B cell (primary cell): ENCODE data around the gene SIGMAR1. TPM values are rescaled to one million over a fixed set of nuclear protein-coding genes. Genes with fewer than 3 reads are reported as not detected.
A peak's percentile ranks its signal among the peaks of the same experiment; 100 is the strongest.

ENCODE experiments used
- ATAC-seq: fragments of 200-7000 bp; cut with Tn5 transposase; one replicate; pipeline ENCODE4 v1.10.0; 2021; ENCODE audit warnings: low read depth, mild to moderate bottlenecking, moderate number of reproducible peaks, moderate library complexity
- CTCF ChIA-PET: fragments of 350-600 bp; sonication (Branson Sonifier 250); formaldehyde crosslinking; loops from one replicate; lab custom pipeline; 2021; ENCODE audit warnings: antibody characterized with exemption, inconsistent platforms; lab: Charles Lee
- POLR2A ChIA-PET: fragments of 350-600 bp; sonication (Branson Sonifier 250); formaldehyde crosslinking; loops from one replicate; lab custom pipeline; 2021; ENCODE audit warnings: antibody characterized with exemption; lab: Charles Lee
- DNase-seq: peaks from one replicate; pipeline ENCODE4 v3.0.0; 2013
- H2AFZ ChIP-seq: 2 replicates; pipeline ENCODE4 v1.6.1; 2012; ENCODE audit warnings: mild to moderate bottlenecking, low read depth, low read length; ENCODE audit not compliant: insufficient read depth, poor library complexity, severe bottlenecking
- H3K27ac ChIP-seq, 2 donors: 1 replicate in 1 of 2; 2 replicates in 1 of 2; pipeline ENCODE4 v1.5.1; 2012 to 2013; ENCODE audit warnings: low read length in 2 of 2, mild to moderate bottlenecking in 2 of 2, moderate library complexity in 1 of 2
- H3K27me3 ChIP-seq, 4 experiments: fragments of 200-600 bp in 1 of 4; sonication (generic) in 1 of 4; replicated peaks in 1 of 4; 1 replicate in 2 of 4; 2 replicates in 2 of 4; pipeline versions ENCODE4 v1.6.1 to v1.7.0; 2013 to 2016; ENCODE audit warnings: low read length in 3 of 4, mild to moderate bottlenecking in 2 of 4, mixed read lengths in 1 of 4, moderate library complexity in 1 of 4; ENCODE audit not compliant: insufficient read depth in 4 of 4, control insufficient read depth in 3 of 4; ENCODE audit errors: control extremely low read depth in 1 of 4
- H3K36me3 ChIP-seq, 2 experiments: replicated peaks in 1 of 2; 1 replicate in 1 of 2; 2 replicates in 1 of 2; pipeline versions ENCODE4 v1.6.1 to v1.7.1; 2013; ENCODE audit warnings: low read length in 1 of 2; ENCODE audit not compliant: insufficient read depth in 2 of 2, control insufficient read depth in 1 of 2; ENCODE audit errors: control extremely low read depth in 1 of 2, extremely low read depth in 1 of 2
- H3K4me1 ChIP-seq, 2 donors: fragments of 200-600 bp in 1 of 2; sonication (generic) in 1 of 2; 1 replicate in 1 of 2; 2 replicates in 1 of 2; pipeline versions ENCODE4 v1.5.1 to v1.6.1; 2013 to 2017; ENCODE audit warnings: low read length in 2 of 2; ENCODE audit not compliant: control insufficient read depth in 2 of 2, insufficient read depth in 2 of 2
- H3K4me2 ChIP-seq: replicated peaks from 2 replicates; pipeline ENCODE3; 2012; ENCODE audit warnings: mild to moderate bottlenecking, low read depth, low read length; ENCODE audit not compliant: poor library complexity, severe bottlenecking
- H3K4me3 ChIP-seq, 5 experiments: fragments of 200-600 bp in 1 of 5; sonication (generic) in 1 of 5; 1 replicate in 3 of 5; 2 replicates in 2 of 5; pipeline versions ENCODE4 v1.5.1 to v1.7.0; 2011 to 2016; ENCODE audit warnings: low read length in 4 of 5, mild to moderate bottlenecking in 4 of 5, low read depth in 2 of 5, control low read depth in 1 of 5, moderate library complexity in 1 of 5; ENCODE audit not compliant: insufficient read depth in 1 of 5; ENCODE audit errors: control extremely low read depth in 1 of 5, extremely low read depth in 1 of 5
- H3K79me2 ChIP-seq: fragments of 200-600 bp; sonication (generic); one replicate; pipeline ENCODE4 v1.6.0; 2016; ENCODE audit warnings: low read length; ENCODE audit not compliant: control insufficient read depth, insufficient read depth
- H3K9ac ChIP-seq: fragments of 200-600 bp; sonication (generic); 2 replicates; pipeline ENCODE4 v1.6.1; 2017; ENCODE audit warnings: mild to moderate bottlenecking, low read length, moderate library complexity
- H3K9me3 ChIP-seq, 3 donors: one replicate each; pipeline versions ENCODE4 v1.6.1 to v1.7.1; 2013; ENCODE audit warnings: low read length in 2 of 3; ENCODE audit not compliant: control insufficient read depth in 2 of 3, insufficient read depth in 1 of 3; ENCODE audit errors: control extremely low read depth in 1 of 3
- H4K20me1 ChIP-seq: 2 replicates; pipeline ENCODE4 v1.6.0; 2012; ENCODE audit warnings: mild to moderate bottlenecking, low read length; ENCODE audit not compliant: insufficient read depth, control insufficient read depth, poor library complexity, severe bottlenecking
- H3K27ac Mint-ChIP-seq: one replicate; pipeline ENCODE4 v1.8.0; 2021; ENCODE audit warnings: mixed read lengths
- H3K27me3 Mint-ChIP-seq: one replicate; pipeline ENCODE4 v1.8.0; 2021; ENCODE audit warnings: mixed read lengths
- H3K4me1 Mint-ChIP-seq: one replicate; pipeline ENCODE4 v1.8.0; 2021; ENCODE audit warnings: mixed read lengths
- H3K4me3 Mint-ChIP-seq: one replicate; pipeline ENCODE4 v1.8.0; 2021; ENCODE audit warnings: mixed read lengths
- H3K9me3 Mint-ChIP-seq: one replicate; pipeline ENCODE4 v1.8.0; 2022; ENCODE audit warnings: mixed read lengths; ENCODE audit not compliant: insufficient read depth
- CTCF ChIP-seq: fragments of 200-600 bp; IDR thresholded peaks from one replicate; pipeline ENCODE4 v1.8.0; 2022; ENCODE audit warnings: antibody characterized with exemption, mild to moderate bottlenecking
- EZH2 ChIP-seq: IDR thresholded peaks from 2 replicates; pipeline ENCODE4 v1.6.1; 2012; ENCODE audit warnings: borderline replicate concordance, low read depth, mild to moderate bottlenecking, moderate library complexity, low read length; ENCODE audit not compliant: insufficient read depth, poor library complexity, severe bottlenecking
- WGBS: methylation state at CpG from one replicate; pipeline ENCODE4 v1.1.5; 2013; ENCODE audit warnings: missing lambda C conversion rate; ENCODE audit not compliant: insufficient coverage; 5-methylcytosine and 5-hydroxymethylcytosine counted together
- intact Hi-C: fragments of 100-400 bp; cut with micrococcal nuclease; formaldehyde crosslinking; loops from one replicate; pipeline ENCODE4 v1.10.0; 2022
- polyA plus RNA-seq: library from polyadenylated mRNA; depleted of rRNA; stranded (reverse); fragments of >200 nt; gene quantifications from 2 replicates; pipeline ENCODE4 v1.2.3, GENCODE V29; 2012
- total RNA-seq, 2 donors: library from RNA; stranded (reverse); fragments of 120-200 nt in 1 of 2; gene quantifications; 1 replicate in 1 of 2; 2 replicates in 1 of 2; pipeline versions ENCODE4 v1.2.3 to v1.2.4, GENCODE V29; 2013 to 2022

The SIGMAR1 gene
- total and polyA plus RNA-seq, 2 donors (not counting 1 experiment from before 2014, with no cell fraction given) = 21.4 to 30.7 TPM

GRCh38 chr9:34591917-34592866 is 45.4 kb downstream of the SIGMAR1 start:
- DNase-seq (peak; percentile 45), ATAC-seq (no peak)
- peaks cover 37% of the 10 kb centered on the region for H3K4me1 Mint-ChIP-seq
- H4K20me1 ChIP-seq = no peaks in the 10 kb centered on the region
- peak overlapping the region; percentile 81 for H3K4me3 Mint-ChIP-seq
- ChIA-PET CTCF (interaction anchor here (0.6 to 2.7 kb wide), 21 partner anchors 8 to 969 kb away, joined by 3 to 30 read pairs (median 5); no protein-coding TSS in a partner anchor), POLR2A (no interaction called here)
- H3K4me2 ChIP-seq = peak overlapping the region; percentile 99
- peaks cover 71% of the 10 kb centered on the region for H3K27me3 Mint-ChIP-seq
- H3K27ac ChIP-seq = no peak overlapping the region
- no peak overlapping the region for H3K27ac Mint-ChIP-seq
- H3K9ac ChIP-seq = peak overlapping the region; percentile 79
- peaks cover 40 to 49% of the 10 kb centered on the region in 2 donors for H3K4me1 ChIP-seq
- intact Hi-C loops = loop anchor here (1.0 to 10.0 kb wide), 5 partner anchors 44 to 967 kb away; no protein-coding TSS in a partner anchor
- peaks cover 0 to 82% (median 53%) of the 10 kb centered on the region in 4 experiments for H3K27me3 ChIP-seq
- H3K36me3 ChIP-seq = no peaks in the 10 kb centered on the region
- H3K79me2 ChIP-seq = no peaks in the 10 kb centered on the region
- H3K9me3 Mint-ChIP-seq = no peaks in the 10 kb centered on the region
- peak overlapping the region; percentile 77 for H2AFZ ChIP-seq
- peak overlapping the region in 3 of 5 experiments; percentile 48 to 73 (median 60) for H3K4me3 ChIP-seq
- H3K9me3 ChIP-seq = peaks cover 0 to 26% (median 0%) of the 10 kb centered on the region in 3 donors
- no peak for TF ChIP-seq EZH2
- peak; percentile 26 for TF ChIP-seq CTCF
- 13% methylated on average over 11 of the region's 16 CpGs for WGBS
